ENCODE measurements around the gene AFG3L2. TPM values are rescaled to one million over a fixed set of nuclear protein-coding genes. Genes with fewer than 3 reads are reported as not detected.

Gene AFG3L2
- total and polyA plus RNA-seq, 2 experiments from 2014 or later: 50.3 to 105 TPM

DNA sequence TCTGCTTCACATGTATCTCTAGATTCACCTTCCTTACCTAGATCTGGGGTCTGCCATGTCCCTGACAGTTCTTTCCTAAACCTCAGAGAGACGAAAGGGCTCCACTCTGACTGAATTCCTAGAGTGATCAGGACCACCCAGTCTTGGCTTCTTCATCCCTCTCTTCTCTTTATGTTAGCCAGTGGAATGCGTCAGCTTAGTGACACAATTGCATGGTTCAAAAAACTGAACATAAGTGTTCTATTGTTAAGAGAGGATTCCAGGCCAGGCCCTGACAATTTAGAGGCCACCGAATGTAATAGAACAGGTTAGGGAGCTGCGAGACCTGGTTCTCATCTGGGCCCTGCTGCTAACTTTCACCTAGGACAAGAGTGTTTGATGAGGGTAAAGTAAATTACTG, 40.7 kb upstream of the AFG3L2 start (continued):
- TF ChIP-seq, protein P1, sequence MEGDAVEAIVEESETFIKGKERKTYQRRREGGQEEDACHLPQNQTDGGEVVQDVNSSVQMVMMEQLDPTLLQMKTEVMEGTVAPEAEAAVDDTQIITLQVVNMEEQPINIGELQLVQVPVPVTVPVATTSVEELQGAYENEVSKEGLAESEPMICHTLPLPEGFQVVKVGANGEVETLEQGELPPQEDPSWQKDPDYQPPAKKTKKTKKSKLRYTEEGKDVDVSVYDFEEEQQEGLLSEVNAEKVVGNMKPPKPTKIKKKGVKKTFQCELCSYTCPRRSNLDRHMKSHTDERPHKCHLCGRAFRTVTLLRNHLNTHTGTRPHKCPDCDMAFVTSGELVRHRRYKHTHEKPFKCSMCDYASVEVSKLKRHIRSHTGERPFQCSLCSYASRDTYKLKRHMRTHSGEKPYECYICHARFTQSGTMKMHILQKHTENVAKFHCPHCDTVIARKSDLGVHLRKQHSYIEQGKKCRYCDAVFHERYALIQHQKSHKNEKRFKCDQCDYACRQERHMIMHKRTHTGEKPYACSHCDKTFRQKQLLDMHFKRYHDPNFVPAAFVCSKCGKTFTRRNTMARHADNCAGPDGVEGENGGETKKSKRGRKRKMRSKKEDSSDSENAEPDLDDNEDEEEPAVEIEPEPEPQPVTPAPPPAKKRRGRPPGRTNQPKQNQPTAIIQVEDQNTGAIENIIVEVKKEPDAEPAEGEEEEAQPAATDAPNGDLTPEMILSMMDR (conservative IDR thresholded peaks at IDR 0.05; ENCODE audit: low read depth in 2 of 2): no peak
- TF ChIP-seq STAT1 (IDR thresholded peaks at IDR 0.05; ENCODE audit: unreplicated experiment): no peak
- TF ChIP-seq, protein P2, sequence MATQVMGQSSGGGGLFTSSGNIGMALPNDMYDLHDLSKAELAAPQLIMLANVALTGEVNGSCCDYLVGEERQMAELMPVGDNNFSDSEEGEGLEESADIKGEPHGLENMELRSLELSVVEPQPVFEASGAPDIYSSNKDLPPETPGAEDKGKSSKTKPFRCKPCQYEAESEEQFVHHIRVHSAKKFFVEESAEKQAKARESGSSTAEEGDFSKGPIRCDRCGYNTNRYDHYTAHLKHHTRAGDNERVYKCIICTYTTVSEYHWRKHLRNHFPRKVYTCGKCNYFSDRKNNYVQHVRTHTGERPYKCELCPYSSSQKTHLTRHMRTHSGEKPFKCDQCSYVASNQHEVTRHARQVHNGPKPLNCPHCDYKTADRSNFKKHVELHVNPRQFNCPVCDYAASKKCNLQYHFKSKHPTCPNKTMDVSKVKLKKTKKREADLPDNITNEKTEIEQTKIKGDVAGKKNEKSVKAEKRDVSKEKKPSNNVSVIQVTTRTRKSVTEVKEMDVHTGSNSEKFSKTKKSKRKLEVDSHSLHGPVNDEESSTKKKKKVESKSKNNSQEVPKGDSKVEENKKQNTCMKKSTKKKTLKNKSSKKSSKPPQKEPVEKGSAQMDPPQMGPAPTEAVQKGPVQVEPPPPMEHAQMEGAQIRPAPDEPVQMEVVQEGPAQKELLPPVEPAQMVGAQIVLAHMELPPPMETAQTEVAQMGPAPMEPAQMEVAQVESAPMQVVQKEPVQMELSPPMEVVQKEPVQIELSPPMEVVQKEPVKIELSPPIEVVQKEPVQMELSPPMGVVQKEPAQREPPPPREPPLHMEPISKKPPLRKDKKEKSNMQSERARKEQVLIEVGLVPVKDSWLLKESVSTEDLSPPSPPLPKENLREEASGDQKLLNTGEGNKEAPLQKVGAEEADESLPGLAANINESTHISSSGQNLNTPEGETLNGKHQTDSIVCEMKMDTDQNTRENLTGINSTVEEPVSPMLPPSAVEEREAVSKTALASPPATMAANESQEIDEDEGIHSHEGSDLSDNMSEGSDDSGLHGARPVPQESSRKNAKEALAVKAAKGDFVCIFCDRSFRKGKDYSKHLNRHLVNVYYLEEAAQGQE (IDR thresholded peaks at IDR 0.05; ENCODE audit: unreplicated experiment): no peak
- TF ChIP-seq JUNB (IDR thresholded peaks at IDR 0.05; ENCODE audit: unreplicated experiment): no peak
- TF ChIP-seq CREB1 (CRISPR knock-in tag; IDR thresholded peaks at IDR 0.05; ENCODE audit: low read depth): no peak

DNA sequence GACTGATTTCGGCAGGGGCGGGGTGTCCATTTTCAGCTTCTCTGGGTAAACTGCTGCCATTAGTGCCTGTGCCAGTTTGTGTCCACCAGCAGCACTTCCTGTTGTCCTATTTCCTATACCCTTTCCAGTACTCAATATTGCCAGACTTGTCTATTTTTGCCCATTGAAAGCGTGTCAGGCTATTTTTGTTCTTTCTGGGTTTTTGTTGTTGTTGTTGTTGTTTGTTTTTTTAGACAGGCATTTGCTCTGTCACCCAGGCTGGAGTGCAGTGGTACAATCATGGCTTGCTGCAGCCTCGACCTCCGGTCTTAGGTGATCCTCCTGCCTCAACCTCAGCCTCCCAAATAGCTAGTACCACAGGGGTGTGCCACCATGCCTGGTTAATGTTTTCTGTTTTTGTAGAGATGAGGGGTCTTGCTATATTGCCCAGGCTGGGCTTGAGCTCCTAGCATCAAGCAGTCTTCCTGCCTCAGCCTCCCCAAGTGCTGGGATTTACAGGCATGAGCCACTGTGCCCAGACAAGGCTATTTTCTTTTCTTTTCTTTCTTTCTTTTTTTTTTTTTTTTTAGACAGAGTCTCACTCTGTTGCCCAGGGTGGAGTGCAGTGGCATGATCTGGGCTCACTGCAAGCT, 39.2 kb upstream of the AFG3L2 start:
- Histone ChIP-seq H3K4me2 (0 out of 2 replicates have a peak overlapping the region, but pooled peaks have one; percentile 38), H2AFZ (no peak overlapping the region), H3K27me3 (ENCODE audit: insufficient read depth) (no peaks in the 10 kb centered on the region), H3K4me1 (ENCODE audit: insufficient read depth) (peaks cover 10% of the 10 kb centered on the region), H3K9me2 (ENCODE audit: insufficient read depth) (no peaks in the 10 kb centered on the region), H3K27ac (ENCODE audit: low read depth) (peak overlapping the region; percentile 67; the same call in 1 of the 2 replicates), H3K36me3 (ENCODE audit: insufficient read depth) (no peaks in the 10 kb centered on the region), H3K4me3 (no peak overlapping the region), H3F3A (replicated peaks; ENCODE audit: low read depth) (peaks cover 3% of the 10 kb centered on the region; the same call in 1 of the 2 replicates), H4K20me1 (replicated peaks; ENCODE audit: insufficient read depth) (no peaks in the 10 kb centered on the region), H3K79me2 (replicated peaks; ENCODE audit: insufficient read depth) (no peaks in the 10 kb centered on the region)
- Mint-ChIP-seq H3K9me3 (peaks cover 3% of the 10 kb centered on the region; the same call in 1 of the 3 replicates), H3K4me1 (peaks cover 15% of the 10 kb centered on the region), H3K27ac (no peak overlapping the region), H3K4me3 (no peak overlapping the region; the same call in 2 of the 3 replicates), H3K36me3 (ENCODE audit: low read depth) (no peaks in the 10 kb centered on the region; the same call in 1 of the 3 replicates), H3K27me3 (ENCODE audit: insufficient read depth, low read depth, poor library complexity) (no peaks in the 10 kb centered on the region)
- no peak for ATAC-seq
- no peak for DNase-seq (ENCODE audit: low spot score)
- TF ChIP-seq NANOG (IDR thresholded peaks at IDR 0.05; ENCODE audit: borderline replicate concordance): no peak
- TF ChIP-seq ZNF331 (CRISPR knock-in tag; IDR thresholded peaks at IDR 0.05; ENCODE audit: low read depth): no peak
- TF ChIP-seq, protein P3, sequence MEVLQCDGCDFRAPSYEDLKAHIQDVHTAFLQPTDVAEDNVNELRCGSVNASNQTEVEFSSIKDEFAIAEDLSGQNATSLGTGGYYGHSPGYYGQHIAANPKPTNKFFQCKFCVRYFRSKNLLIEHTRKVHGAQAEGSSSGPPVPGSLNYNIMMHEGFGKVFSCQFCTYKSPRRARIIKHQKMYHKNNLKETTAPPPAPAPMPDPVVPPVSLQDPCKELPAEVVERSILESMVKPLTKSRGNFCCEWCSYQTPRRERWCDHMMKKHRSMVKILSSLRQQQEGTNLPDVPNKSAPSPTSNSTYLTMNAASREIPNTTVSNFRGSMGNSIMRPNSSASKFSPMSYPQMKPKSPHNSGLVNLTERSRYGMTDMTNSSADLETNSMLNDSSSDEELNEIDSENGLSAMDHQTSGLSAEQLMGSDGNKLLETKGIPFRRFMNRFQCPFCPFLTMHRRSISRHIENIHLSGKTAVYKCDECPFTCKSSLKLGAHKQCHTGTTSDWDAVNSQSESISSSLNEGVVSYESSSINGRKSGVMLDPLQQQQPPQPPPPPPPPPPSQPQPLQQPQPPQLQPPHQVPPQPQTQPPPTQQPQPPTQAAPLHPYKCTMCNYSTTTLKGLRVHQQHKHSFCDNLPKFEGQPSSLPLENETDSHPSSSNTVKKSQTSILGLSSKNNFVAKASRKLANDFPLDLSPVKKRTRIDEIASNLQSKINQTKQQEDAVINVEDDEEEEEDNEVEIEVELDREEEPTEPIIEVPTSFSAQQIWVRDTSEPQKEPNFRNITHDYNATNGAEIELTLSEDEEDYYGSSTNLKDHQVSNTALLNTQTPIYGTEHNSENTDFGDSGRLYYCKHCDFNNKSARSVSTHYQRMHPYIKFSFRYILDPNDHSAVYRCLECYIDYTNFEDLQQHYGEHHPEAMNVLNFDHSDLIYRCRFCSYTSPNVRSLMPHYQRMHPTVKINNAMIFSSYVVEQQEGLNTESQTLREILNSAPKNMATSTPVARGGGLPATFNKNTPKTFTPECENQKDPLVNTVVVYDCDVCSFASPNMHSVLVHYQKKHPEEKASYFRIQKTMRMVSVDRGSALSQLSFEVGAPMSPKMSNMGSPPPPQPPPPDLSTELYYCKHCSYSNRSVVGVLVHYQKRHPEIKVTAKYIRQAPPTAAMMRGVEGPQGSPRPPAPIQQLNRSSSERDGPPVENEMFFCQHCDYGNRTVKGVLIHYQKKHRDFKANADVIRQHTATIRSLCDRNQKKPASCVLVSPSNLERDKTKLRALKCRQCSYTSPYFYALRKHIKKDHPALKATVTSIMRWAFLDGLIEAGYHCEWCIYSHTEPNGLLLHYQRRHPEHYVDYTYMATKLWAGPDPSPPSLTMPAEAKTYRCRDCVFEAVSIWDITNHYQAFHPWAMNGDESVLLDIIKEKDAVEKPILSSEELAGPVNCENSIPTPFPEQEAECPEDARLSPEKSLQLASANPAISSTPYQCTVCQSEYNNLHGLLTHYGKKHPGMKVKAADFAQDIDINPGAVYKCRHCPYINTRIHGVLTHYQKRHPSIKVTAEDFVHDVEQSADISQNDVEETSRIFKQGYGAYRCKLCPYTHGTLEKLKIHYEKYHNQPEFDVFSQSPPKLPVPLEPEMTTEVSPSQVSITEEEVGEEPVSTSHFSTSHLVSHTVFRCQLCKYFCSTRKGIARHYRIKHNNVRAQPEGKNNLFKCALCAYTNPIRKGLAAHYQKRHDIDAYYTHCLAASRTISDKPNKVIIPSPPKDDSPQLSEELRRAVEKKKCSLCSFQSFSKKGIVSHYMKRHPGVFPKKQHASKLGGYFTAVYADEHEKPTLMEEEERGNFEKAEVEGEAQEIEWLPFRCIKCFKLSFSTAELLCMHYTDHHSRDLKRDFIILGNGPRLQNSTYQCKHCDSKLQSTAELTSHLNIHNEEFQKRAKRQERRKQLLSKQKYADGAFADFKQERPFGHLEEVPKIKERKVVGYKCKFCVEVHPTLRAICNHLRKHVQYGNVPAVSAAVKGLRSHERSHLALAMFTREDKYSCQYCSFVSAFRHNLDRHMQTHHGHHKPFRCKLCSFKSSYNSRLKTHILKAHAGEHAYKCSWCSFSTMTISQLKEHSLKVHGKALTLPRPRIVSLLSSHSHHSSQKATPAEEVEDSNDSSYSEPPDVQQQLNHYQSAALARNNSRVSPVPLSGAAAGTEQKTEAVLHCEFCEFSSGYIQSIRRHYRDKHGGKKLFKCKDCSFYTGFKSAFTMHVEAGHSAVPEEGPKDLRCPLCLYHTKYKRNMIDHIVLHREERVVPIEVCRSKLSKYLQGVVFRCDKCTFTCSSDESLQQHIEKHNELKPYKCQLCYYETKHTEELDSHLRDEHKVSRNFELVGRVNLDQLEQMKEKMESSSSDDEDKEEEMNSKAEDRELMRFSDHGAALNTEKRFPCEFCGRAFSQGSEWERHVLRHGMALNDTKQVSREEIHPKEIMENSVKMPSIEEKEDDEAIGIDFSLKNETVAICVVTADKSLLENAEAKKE (CRISPR knock-in tag; IDR thresholded peaks at IDR 0.05): no peak
- TF ChIP-seq POLR2AphosphoS5 (IDR thresholded peaks at IDR 0.05; ENCODE audit: low read depth): no peak
- TF ChIP-seq CREB1 (CRISPR knock-in tag; IDR thresholded peaks at IDR 0.05; ENCODE audit: low read depth): no peak
- TF ChIP-seq, protein P1 (conservative IDR thresholded peaks at IDR 0.05; ENCODE audit: low read depth in 2 of 2): no peak
- TF ChIP-seq JUNB (IDR thresholded peaks at IDR 0.05; ENCODE audit: unreplicated experiment): no peak
